ENCODE data around the gene SP110.

GRCh38 chr2:230216489-230216888, 3.3 kb downstream of the SP110 start:
- TF ChIP-seq GATA2 (IDR thresholded peaks at IDR 0.05; ENCODE audit: low read depth, low read length) (no peak), GATA3 (IDR thresholded peaks at IDR 0.05; ENCODE audit: low read depth, low read length) (no peak)
